Ascending aorta (tissue), 2 donors: ENCODE results near the gene AGRP. TPM values are rescaled to one million over a fixed set of nuclear protein-coding genes. Genes with fewer than 3 reads are reported as not detected.
A peak's percentile ranks its signal among the peaks of the same experiment; 100 is the strongest.

ENCODE experiments used
- DNase-seq, 2 donors: peaks; one replicate each; pipeline ENCODE4 v3.0.0-alpha.2; 2019; ENCODE audit warnings: low spot score in 2 of 2
- H3K27ac ChIP-seq, 2 donors: fragments of 200-600 bp; sonication (generic); one replicate each; pipeline ENCODE4 v1.5.1; 2016 to 2017; ENCODE audit warnings: mild to moderate bottlenecking in 1 of 2
- H3K27me3 ChIP-seq: fragments of 200-600 bp; sonication (generic); one replicate; pipeline ENCODE4 v1.5.1; 2017
- H3K36me3 ChIP-seq, 2 donors: fragments of 200-600 bp; sonication (generic); one replicate each; pipeline ENCODE4 v1.5.1; 2016
- H3K4me1 ChIP-seq, 2 donors: fragments of 200-600 bp; sonication (generic); one replicate each; pipeline ENCODE4 v1.5.1; 2016 to 2017; ENCODE audit warnings: mild to moderate bottlenecking in 1 of 2
- H3K4me3 ChIP-seq, 2 donors: fragments of 200-600 bp; sonication (generic); one replicate each; pipeline ENCODE4 v1.5.1; 2016 to 2017; ENCODE audit warnings: mild to moderate bottlenecking in 1 of 2
- H3K9me3 ChIP-seq, 2 donors: fragments of 200-600 bp; sonication (generic); one replicate each; pipeline ENCODE4 v1.5.1; 2016
- CTCF ChIP-seq, 3 experiments: fragments of 200-600 bp in 2 of 3; fragments of 450-650 bp in 1 of 3; sonication (generic) in 2 of 3; IDR thresholded peaks; one replicate each; pipeline ENCODE4 v1.5.1; 2016 to 2019; ENCODE audit warnings: antibody characterized with exemption in 3 of 3, mild to moderate bottlenecking in 1 of 3, moderate library complexity in 1 of 3
- intact Hi-C: fragments of 100-400 bp; cut with DNase I; formaldehyde crosslinking; loops from one replicate; pipeline ENCODE4 v1.15.1; 2023
- total RNA-seq: library from RNA; depleted of rRNA; stranded (reverse); fragments of >200 nt; gene quantifications from one replicate; pipeline ENCODE4 v1.1.0, GENCODE V29; 2016

AGRP gene
- total RNA-seq, 1 donor from 2014 or later, result not detected

GRCh38 chr16:67460168-67460567 is 23.2 kb downstream of the AGRP start:
- DNase-seq, result no peak
- peaks cover 36 to 56% of the 10 kb centered on the region in 2 donors for H3K4me1 ChIP-seq
- no peaks in the 10 kb centered on the region for H3K9me3 ChIP-seq
- H3K36me3 ChIP-seq, result no peaks in the 10 kb centered on the region
- no peak for TF ChIP-seq CTCF (IDR thresholded peaks at IDR 0.05)
- peak overlapping the region; percentile 81 to 83 for H3K27ac ChIP-seq
- intact Hi-C loops, result loop anchor here (10.0 kb wide), 1 partner anchor 85 kb away; no protein-coding TSS in a partner anchor
- H3K27me3 ChIP-seq, result no peaks in the 10 kb centered on the region
- H3K4me3 ChIP-seq, result no peak overlapping the region

GRCh38 chr16:67459861-67460150 is 23.5 kb downstream of the AGRP start:
- Histone ChIP-seq H3K4me1 (peaks cover 34 to 56% of the 10 kb centered on the region in 2 donors), H3K4me3 (no peak overlapping the region), H3K27ac (peak overlapping the region; percentile 81 to 83), H3K27me3 (no peaks in the 10 kb centered on the region), H3K9me3 (no peaks in the 10 kb centered on the region), H3K36me3 (no peaks in the 10 kb centered on the region)
- DNase-seq, result no peak
- intact Hi-C loops, result loop anchor here (10.0 kb wide), 1 partner anchor 85 kb away; no protein-coding TSS in a partner anchor
- TF ChIP-seq CTCF (IDR thresholded peaks at IDR 0.05), result no peak

- no peak for TF ChIP-seq CTCF (IDR thresholded peaks at IDR 0.05)
- H3K9me3 ChIP-seq, result no peaks in the 10 kb centered on the region
- DNase-seq, result peak in 1 of 2 donors; percentile 80
- peaks cover 34 to 52% of the 10 kb centered on the region in 2 donors for H3K4me1 ChIP-seq
- intact Hi-C loops, result no loop called here
- H3K36me3 ChIP-seq, result no peaks in the 10 kb centered on the region
- no peak overlapping the region for H3K4me3 ChIP-seq
- peak overlapping the region; percentile 81 to 83 for H3K27ac ChIP-seq
- no peaks in the 10 kb centered on the region for H3K27me3 ChIP-seq
These were observed 24.1 kb downstream of the AGRP start for GRCh38 chr16:67459066-67459860.

GRCh38 chr16:67458121-67458641 is 25.2 kb downstream of the AGRP start:
- H3K4me3 ChIP-seq, result no peak overlapping the region
- H3K27ac ChIP-seq, result peak overlapping the region; percentile 81 to 83
- no peaks in the 10 kb centered on the region for H3K27me3 ChIP-seq
- DNase-seq, result no peak
- no peak for TF ChIP-seq CTCF (IDR thresholded peaks at IDR 0.05)
- peaks cover 34 to 52% of the 10 kb centered on the region in 2 donors for H3K4me1 ChIP-seq
- intact Hi-C loops, result no loop called here
- H3K9me3 ChIP-seq, result no peaks in the 10 kb centered on the region
- peaks cover under 1 to 2% of the 10 kb centered on the region in 2 donors for H3K36me3 ChIP-seq

- no peak for DNase-seq
- Histone ChIP-seq H3K27me3 (no peaks in the 10 kb centered on the region), H3K9me3 (no peaks in the 10 kb centered on the region), H3K4me3 (no peak overlapping the region), H3K4me1 (peaks cover 34 to 52% of the 10 kb centered on the region in 2 donors), H3K27ac (peak overlapping the region; percentile 81 to 83), H3K36me3 (peaks cover 7% of the 10 kb centered on the region in 2 donors)
- TF ChIP-seq CTCF (IDR thresholded peaks at IDR 0.05), result no peak
- intact Hi-C loops, result no loop called here
These were observed 25.7 kb downstream of the AGRP start for GRCh38 chr16:67457611-67458010.
